Thyroid gland (tissue), 4 donors: ENCODE measurements around the gene PPP1R12A. TPM values are rescaled to one million over a fixed set of nuclear protein-coding genes. Genes with fewer than 3 reads are reported as not detected.
"Not testable (repeated sequence)": the region's sequence is repeated elsewhere in the genome, so short reads cannot be mapped to it uniquely, and the experiment has no call there.

Experiments used
- DNase-seq, 2 donors: peaks; one replicate each; pipeline ENCODE4 v3.0.0-alpha.2; 2019
- H3K27ac ChIP-seq, 3 donors: fragments of 200-600 bp; sonication (generic); 1 replicate in 2 of 3; 2 replicates in 1 of 3; pipeline ENCODE4 v1.5.1; 2016 to 2019; ENCODE audit warnings: mild to moderate bottlenecking in 1 of 3, moderate library complexity in 1 of 3
- H3K27me3 ChIP-seq: fragments of 200-600 bp; sonication (generic); one replicate; pipeline ENCODE4 v1.5.1; 2019
- H3K36me3 ChIP-seq, 2 donors: fragments of 200-600 bp; sonication (generic); one replicate each; pipeline ENCODE4 v1.5.1; 2016 to 2019
- H3K4me1 ChIP-seq, 2 donors: fragments of 200-600 bp; sonication (generic); one replicate each; pipeline ENCODE4 v1.5.1; 2017 to 2019
- H3K4me3 ChIP-seq, 3 donors: fragments of 200-600 bp; sonication (generic); replicated peaks in 1 of 3; 1 replicate in 2 of 3; 2 replicates in 1 of 3; pipeline ENCODE4 v1.5.1; 2016; ENCODE audit warnings: mild to moderate bottlenecking in 1 of 3
- H3K9me3 ChIP-seq: fragments of 200-600 bp; sonication (generic); one replicate; pipeline ENCODE4 v1.5.1; 2017
- CTCF ChIP-seq, 6 experiments: fragments of 200-600 bp in 3 of 6; fragments of 450-650 bp in 3 of 6; sonication (generic) in 3 of 6; IDR thresholded peaks; one replicate each; pipeline ENCODE4 v1.5.1; 2016 to 2019; ENCODE audit warnings: antibody characterized with exemption in 6 of 6, mild to moderate bottlenecking in 2 of 6, inconsistent platforms in 1 of 6, moderate library complexity in 1 of 6
- POLR2A ChIP-seq, 2 donors: fragments of 450-650 bp; IDR thresholded peaks; one replicate each; pipeline ENCODE4 v1.6.1; 2017; ENCODE audit warnings: antibody characterized with exemption in 2 of 2, mild to moderate bottlenecking in 2 of 2, moderate library complexity in 1 of 2
- WGBS, 2 donors: methylation state at CpG; one replicate each; pipeline ENCODE4 v1.1.5; 2017; 5-methylcytosine and 5-hydroxymethylcytosine counted together
- intact Hi-C: fragments of 100-400 bp; cut with DNase I; formaldehyde crosslinking; loops from one replicate; pipeline ENCODE4 v1.15.1; 2023
- total RNA-seq, 4 donors: library from RNA; depleted of rRNA; stranded (reverse); fragments of >200 nt; gene quantifications; one replicate each; pipeline ENCODE4 v1.2.3, GENCODE V29; 2016

Gene PPP1R12A
- total RNA-seq, 4 donors from 2014 or later, result 90.0 to 128 (median 100) TPM

DNA sequence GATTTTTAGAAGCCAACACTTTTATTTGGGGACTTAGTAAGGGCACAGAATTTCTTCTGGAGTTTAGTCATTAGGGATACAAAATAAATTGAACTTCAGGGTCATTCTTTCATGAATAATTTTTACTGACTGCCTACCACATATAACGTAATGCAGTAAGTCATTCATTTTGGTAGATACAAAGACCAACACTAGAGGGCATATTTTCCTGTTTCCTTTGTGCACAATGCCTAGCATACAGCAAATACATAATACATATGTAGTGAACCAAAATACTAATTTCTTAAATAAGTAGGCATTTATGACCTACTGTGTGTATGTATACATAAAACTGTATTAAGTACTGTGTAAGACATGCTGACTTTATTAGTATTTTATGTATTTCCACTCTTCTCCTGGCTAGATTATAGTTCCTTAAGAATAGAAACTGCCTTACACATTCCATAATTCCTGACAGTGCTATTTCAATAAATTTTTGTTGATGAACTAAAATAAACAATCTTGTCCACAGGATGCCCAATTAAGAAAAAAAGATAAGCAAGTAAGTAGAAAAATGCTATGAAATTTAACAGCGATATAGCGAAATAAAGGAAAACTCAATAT lies 47.9 kb downstream of the PPP1R12A start:
- H3K4me1 ChIP-seq, result peaks cover 38 to 55% of the 10 kb centered on the region in 2 donors
- H3K36me3 ChIP-seq, result no peaks in the 10 kb centered on the region
- peak overlapping the region in 2 of 3 donors; percentile 71 to 89 for H3K27ac ChIP-seq
- H3K9me3 ChIP-seq, result no peaks in the 10 kb centered on the region
- H3K4me3 ChIP-seq, result no peak overlapping the region
- TF ChIP-seq POLR2A (IDR thresholded peaks at IDR 0.05) (no peak), CTCF (IDR thresholded peaks at IDR 0.05) (peak in 4 of 6 experiments; percentile 24 to 55 (median 52))
- DNase-seq, result no peak
- 64 to 65% methylated on average over 3 of the region's 3 CpGs for WGBS, 2 donors
- no peaks in the 10 kb centered on the region for H3K27me3 ChIP-seq
- intact Hi-C loops, result no loop called here

- intact Hi-C loops, result no loop called here
- Histone ChIP-seq H3K27ac (peak overlapping the region; percentile 71 to 97 (median 89)), H3K27me3 (no peaks in the 10 kb centered on the region), H3K36me3 (no peaks in the 10 kb centered on the region), H3K4me1 (peaks cover 46 to 65% of the 10 kb centered on the region in 2 donors), H3K9me3 (no peaks in the 10 kb centered on the region), H3K4me3 (no peak overlapping the region)
- TF ChIP-seq POLR2A (IDR thresholded peaks at IDR 0.05) (no peak), CTCF (IDR thresholded peaks at IDR 0.05) (no peak)
- 56 to 62% methylated on average over 3 of the region's 3 CpGs for WGBS, 2 donors
- DNase-seq, result no peak
Measured at GRCh38 chr12:79885911-79886490, 48.9 kb downstream of the PPP1R12A start.

DNA sequence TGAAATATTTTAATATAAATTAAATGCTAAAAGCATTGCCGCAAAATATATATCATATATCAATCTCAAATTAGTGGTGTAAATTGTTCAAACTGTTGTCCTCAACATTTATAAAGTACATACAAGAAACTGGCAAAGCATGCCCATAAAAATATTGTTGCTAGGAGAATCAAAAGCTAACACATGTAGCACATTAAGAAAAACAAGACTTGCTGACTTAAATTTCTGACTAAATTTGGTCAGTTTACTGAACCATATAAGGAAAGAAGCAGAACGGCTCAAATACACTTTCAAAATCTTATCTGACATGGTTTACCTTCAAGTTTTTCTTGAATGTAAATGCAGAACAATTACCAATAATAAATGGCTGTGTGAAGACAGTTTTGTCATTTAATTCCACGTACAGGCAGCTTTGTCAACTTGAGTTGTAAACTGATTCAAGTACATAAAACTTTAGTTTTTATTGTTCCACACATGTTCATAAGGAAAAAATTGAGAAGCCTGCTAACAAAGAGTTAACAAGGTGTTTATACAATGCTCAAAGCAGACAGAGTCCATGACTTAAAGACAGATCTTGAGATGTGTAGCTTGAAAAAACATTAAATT lies 50.4 kb downstream of the PPP1R12A start:
- no peak overlapping the region for H3K4me3 ChIP-seq
- intact Hi-C loops, result no loop called here
- H3K27me3 ChIP-seq, result no peaks in the 10 kb centered on the region
- peak overlapping the region; percentile 71 to 97 (median 89) for H3K27ac ChIP-seq
- H3K9me3 ChIP-seq, result no peaks in the 10 kb centered on the region
- WGBS, 2 donors, result 47 to 51% methylated on average over 3 of the region's 3 CpGs
- H3K36me3 ChIP-seq, result no peaks in the 10 kb centered on the region
- DNase-seq, result no peak
- no peak for TF ChIP-seq CTCF (IDR thresholded peaks at IDR 0.05)
- H3K4me1 ChIP-seq, result peaks cover 60 to 80% of the 10 kb centered on the region in 2 donors

- WGBS, 2 donors, result 83 to 87% methylated on average over 1 of the region's 1 CpG
- no peaks in the 10 kb centered on the region for H3K27me3 ChIP-seq
- H3K4me3 ChIP-seq, result no peak overlapping the region
- TF ChIP-seq POLR2A (IDR thresholded peaks at IDR 0.05), result no peak
- no peak for TF ChIP-seq CTCF (IDR thresholded peaks at IDR 0.05)
- no peak for DNase-seq
- H3K27ac ChIP-seq, result peak overlapping the region; percentile 71 to 97 (median 89)
- no peaks in the 10 kb centered on the region for H3K36me3 ChIP-seq
- H3K9me3 ChIP-seq, result no peaks in the 10 kb centered on the region
- peaks cover 66 to 88% of the 10 kb centered on the region in 2 donors for H3K4me1 ChIP-seq
- intact Hi-C loops, result no loop called here
Measured at GRCh38 chr12:79883216-79883615, 51.7 kb downstream of the PPP1R12A start.

- Histone ChIP-seq H3K27ac (peak overlapping the region; percentile 71 to 97 (median 89)), H3K27me3 (no peaks in the 10 kb centered on the region), H3K4me3 (no peak overlapping the region), H3K36me3 (no peaks in the 10 kb centered on the region), H3K9me3 (no peaks in the 10 kb centered on the region), H3K4me1 (peaks cover 72 to 78% of the 10 kb centered on the region in 2 donors)
- TF ChIP-seq CTCF (IDR thresholded peaks at IDR 0.05) (no peak), POLR2A (IDR thresholded peaks at IDR 0.05) (no peak)
- no peak for DNase-seq
- intact Hi-C loops, result no loop called here
- WGBS, 2 donors, result 81 to 93% methylated on average over 2 of the region's 2 CpGs
Measured at GRCh38 chr12:79881351-79881750, 53.5 kb downstream of the PPP1R12A start.

DNA sequence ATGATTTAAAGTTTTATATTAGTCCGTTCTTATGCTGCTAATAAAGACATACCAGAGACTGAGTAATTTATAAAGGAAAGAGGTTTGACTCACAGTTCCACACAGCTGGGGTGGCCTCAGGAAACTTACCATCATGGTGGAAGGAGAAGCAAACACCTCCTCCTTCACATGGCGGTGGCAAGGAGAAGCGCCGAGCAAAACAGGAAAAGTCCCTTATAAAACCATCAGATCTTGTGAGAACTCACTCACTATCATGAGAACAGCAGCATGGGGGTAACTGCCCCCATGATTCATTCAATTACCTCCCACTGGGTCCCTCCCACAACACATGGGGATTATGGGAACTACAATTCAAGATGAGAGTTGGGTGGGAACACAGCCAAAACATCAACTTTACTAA lies 56.4 kb downstream of the PPP1R12A start:
- H3K4me1 ChIP-seq, result peaks cover 43 to 59% of the 10 kb centered on the region in 2 donors
- H3K4me3 ChIP-seq, H3K9me3 ChIP-seq, H3K27me3 ChIP-seq, intact Hi-C loops, DNase-seq, H3K36me3 ChIP-seq: not testable (repeated sequence)
- 96 to 99% methylated on average over 4 of the region's 4 CpGs for WGBS, 2 donors
- H3K27ac ChIP-seq, result peak overlapping the region; percentile 71 to 97 (median 89)
